HepG2 (cell line): ENCODE results near the gene PSMG1. TPM values are rescaled to one million over a fixed set of nuclear protein-coding genes. Genes with fewer than 3 reads are reported as not detected.

Source experiments
- ATAC-seq: fragments of 200-7000 bp; cut with Tn5 transposase; 3 replicates; pipeline ENCODE4 v1.9.1; 2020; ENCODE audit warnings: mild to moderate bottlenecking, moderate library complexity
- BruUV-seq: library from RNA; stranded (reverse); fragments of 400-500 nt; replicated peaks from 2 replicates; lab custom pipeline; 2021; lab: Mats Ljungman, UMichigan
- CTCF ChIA-PET: fragments of 300-600 bp; formaldehyde crosslinking; extraction: SDS; loops from one replicate; lab custom pipeline; 2021; ENCODE audit warnings: low total read pairs, inconsistent platforms, low intra/inter-chr PET ratio; lab: Yijun Ruan, JAX
- POLR2A ChIA-PET: fragments of 350-600 bp; sonication (Branson Sonifier 250); formaldehyde crosslinking; loops from one replicate; lab custom pipeline; 2020; ENCODE audit warnings: antibody characterized with exemption, inconsistent platforms; lab: Yijun Ruan, JAX
- DNase-seq: peaks from one replicate; pipeline ENCODE4 v3.0.0-alpha.2; 2015; ENCODE audit warnings: low spot score
- FAIRE-seq: peaks from 3 replicates; lab custom pipeline; 2011; peaks lifted over from hg19 to GRCh38; lab: Jason Lieb, UNC
- H2AFZ ChIP-seq: one replicate; pipeline ENCODE4 v1.6.1; 2011; ENCODE audit warnings: low read length, inconsistent platforms
- H3K27ac ChIP-seq: fragments of 300-600 bp; 3 replicates; pipeline ENCODE4 v1.8.0; 2011; ENCODE audit warnings: mixed run types, mild to moderate bottlenecking, mixed read lengths, low read length, inconsistent platforms; ENCODE audit not compliant: insufficient read depth; ENCODE audit errors: extremely low read length
- H3K27me3 ChIP-seq, 2 experiments: fragments of 200-600 bp in 1 of 2; 2 replicates in 1 of 2; 3 replicates in 1 of 2; pipeline versions ENCODE4 v1.6.0 to v1.8.0; 2011; ENCODE audit warnings: low read length in 2 of 2, mild to moderate bottlenecking in 2 of 2, moderate library complexity in 2 of 2, inconsistent platforms in 1 of 2; ENCODE audit not compliant: insufficient read depth in 2 of 2, control insufficient read depth in 1 of 2
- H3K36me3 ChIP-seq, 2 experiments: fragments of 200-600 bp in 1 of 2; replicated peaks in 1 of 2; 2 replicates in 1 of 2; 3 replicates in 1 of 2; pipeline versions ENCODE4 v1.5.1 to v1.8.0; 2011; ENCODE audit warnings: low read length in 2 of 2, inconsistent platforms in 1 of 2; ENCODE audit not compliant: insufficient read depth in 2 of 2, control insufficient read depth in 1 of 2
- H3K4me1 ChIP-seq: 2 replicates; pipeline ENCODE4 v1.5.1; 2012; ENCODE audit warnings: low read length, inconsistent platforms; ENCODE audit not compliant: insufficient read depth
- H3K4me2 ChIP-seq: 2 replicates; pipeline ENCODE4 v1.6.0; 2011; ENCODE audit warnings: low read depth, low read length, inconsistent platforms
- H3K4me3 ChIP-seq, 3 experiments: fragments of 200-600 bp in 1 of 3; sonication (generic), shearing (Covaris generic) in 1 of 3; replicated peaks in 1 of 3; 2 replicates each; pipeline ENCODE4 v1.5.1; 2011 to 2016; ENCODE audit warnings: low read length in 3 of 3, inconsistent platforms in 2 of 3, low read depth in 2 of 3, mild to moderate bottlenecking in 2 of 3, control low read depth in 1 of 3, mixed read lengths in 1 of 3; ENCODE audit not compliant: insufficient read depth in 1 of 3
- H3K79me2 ChIP-seq: one replicate; pipeline ENCODE4 v1.6.1; 2011; ENCODE audit warnings: low read length, inconsistent platforms; ENCODE audit not compliant: insufficient read depth
- H3K9ac ChIP-seq: 2 replicates; pipeline ENCODE4 v1.6.0; 2011; ENCODE audit warnings: mild to moderate bottlenecking, low read depth, low read length, inconsistent platforms; ENCODE audit not compliant: insufficient read depth
- H3K9me3 ChIP-seq: 2 replicates; pipeline ENCODE4 v1.5.1; 2012; ENCODE audit warnings: mild to moderate bottlenecking, low read length
- H4K20me1 ChIP-seq: 2 replicates; pipeline ENCODE4 v1.6.0; 2011; ENCODE audit warnings: inconsistent platforms, mild to moderate bottlenecking, low read length, moderate library complexity; ENCODE audit not compliant: insufficient read depth
- ATF6 ChIP-seq: sonication (generic); formaldehyde crosslinking; conservative IDR thresholded peaks from 2 replicates; pipeline ENCODE4 v1.4.0; 2020; ENCODE audit warnings: missing genetic modification reagents
- FLYWCH1 ChIP-seq: sonication (generic); formaldehyde crosslinking; IDR thresholded peaks from 2 replicates; pipeline ENCODE4 v1.8.1; 2023; ENCODE audit warnings: mild to moderate bottlenecking, missing genetic modification reagents
- GABPB1 ChIP-seq: IDR thresholded peaks from 2 replicates; pipeline ENCODE4 v1.6.1; 2016; ENCODE audit warnings: mild to moderate bottlenecking, missing genetic modification reagents, moderate library complexity, missing compliant biosample characterization
- HMGA1 ChIP-seq: sonication (generic); formaldehyde crosslinking; conservative IDR thresholded peaks from 2 replicates; pipeline ENCODE4 v1.4.0; 2020; ENCODE audit warnings: missing genetic modification reagents
- MYC ChIP-seq: sonication (generic); formaldehyde crosslinking; IDR thresholded peaks from 2 replicates; pipeline ENCODE4 v1.9.0; 2021; ENCODE audit warnings: missing genetic modification reagents, borderline replicate concordance
- NCOR1 ChIP-seq: fragments of 200-600 bp; sonication (generic); IDR thresholded peaks from 2 replicates; pipeline ENCODE4 v1.7.0; 2017; ENCODE audit warnings: antibody characterized with exemption, low read length, borderline replicate concordance
- NFYB ChIP-seq: sonication (generic); formaldehyde crosslinking; IDR thresholded peaks from 2 replicates; pipeline ENCODE4 v1.4.0; 2020; ENCODE audit warnings: missing genetic modification reagents
- U2AF1 ChIP-seq: fragments of 200-400 bp; formaldehyde crosslinking; optimal IDR thresholded peaks from 2 replicates; pipeline ENCODE3; 2017; ENCODE audit warnings: mild to moderate bottlenecking, low read depth, low read length
- ZBTB10 ChIP-seq: sonication (generic); formaldehyde crosslinking; IDR thresholded peaks from 2 replicates; pipeline ENCODE4 v1.4.0; 2020; ENCODE audit warnings: missing genetic modification reagents, borderline replicate concordance
- ZNF282 ChIP-seq: fragments of 450-650 bp; IDR thresholded peaks from 2 replicates; pipeline ENCODE4 v1.6.1; 2018; ENCODE audit not compliant: partially characterized antibody
- ZNF737 ChIP-seq: sonication (generic); formaldehyde crosslinking; IDR thresholded peaks from 2 replicates; pipeline ENCODE4 v1.5.0; 2020; ENCODE audit warnings: missing genetic modification reagents, mild to moderate bottlenecking, borderline replicate concordance
- WGBS: methylation state at CpG from one replicate; pipeline ENCODE4 v1.1.6; 2017; ENCODE audit warnings: low lambda C conversion rate; 5-methylcytosine and 5-hydroxymethylcytosine counted together
- in situ Hi-C: cut with HindIII; loops from 2 replicates; pipeline ENCODE4 v1.10.0; 2017; ENCODE audit warnings: low pct_unique_long_range_greater_than_20kb; ENCODE audit not compliant: extremely low pct_ligation_motif_present
- intact Hi-C: fragments of 100-400 bp; cut with micrococcal nuclease; formaldehyde crosslinking; loops from one replicate; pipeline ENCODE4 v1.10.0; 2022; ENCODE audit not compliant: unreplicated experiment
- polyA plus RNA-seq, 8 experiments: library from polyadenylated mRNA; depleted of rRNA in 3 of 8; stranded (reverse) in 7 of 8; unstranded in 1 of 8; fragments of >200 nt; fragmentation: Illumina TruSeq in 4 of 8; extraction: Trizol in 4 of 8; gene quantifications; 2 replicates each; pipeline versions ENCODE4 v1.2.1 to v1.2.3, GENCODE V29; 2011 to 2016; ENCODE audit warnings: low read depth in 4 of 8, missing spikeins in 1 of 8, mixed read lengths in 1 of 8; ENCODE audit not compliant: insufficient read depth in 1 of 8
- total RNA-seq, 5 experiments: library from RNA; depleted of rRNA; stranded (reverse); fragments of >200 nt; fragmentation: Illumina TruSeq; extraction: Trizol; gene quantifications; 2 replicates each; pipeline ENCODE4 v1.2.3, GENCODE V29; 2016; ENCODE audit warnings: low read depth in 1 of 5
- TF ChIP-seq, protein P1 (sequence below): sonication (generic); formaldehyde crosslinking; IDR thresholded peaks from 2 replicates; pipeline ENCODE4 v1.8.0; 2023; ENCODE audit warnings: mild to moderate bottlenecking, missing genetic modification reagents

PSMG1 gene
- total and polyA plus RNA-seq, 2 of the 13 experiments (the other 11 are each of a cell fraction or from before 2014, with no cell fraction given), result 63.6 to 173 TPM

- no TSS peak for BruUV-seq
- Histone ChIP-seq H3K4me3 (no peak overlapping the region), H4K20me1 (no peaks in the 10 kb centered on the region), H3K4me1 (no peaks in the 10 kb centered on the region), H3K4me2 (no peak overlapping the region), H3K9ac (no peak overlapping the region), H2AFZ (no peak overlapping the region), H3K36me3 (no peaks in the 10 kb centered on the region), H3K9me3 (no peaks in the 10 kb centered on the region)
- no peak for FAIRE-seq
- ChIA-PET CTCF (no interaction called here), POLR2A (no interaction called here)
- intact Hi-C loops, result no loop called here
- in situ Hi-C loops, result no loop called here
- TF ChIP-seq NCOR1, result peak; percentile 29; the same call in 1 of the 2 replicates
- TF ChIP-seq ZBTB10 (CRISPR knock-in tag), result no peak
- TF ChIP-seq, all 625 proteins: peak for 1
- no peak for DNase-seq
- Histone ChIP-seq H3K27ac (no peak overlapping the region), H3K79me2 (no peaks in the 10 kb centered on the region), H3K27me3 (peaks cover 0 to 16% of the 10 kb centered on the region in 2 experiments; a peak in 1 of 5 replicates)
- no peak for ATAC-seq
These were observed 33.4 kb downstream of the PSMG1 start for GRCh38 chr21:39149882-39150281.

DNA sequence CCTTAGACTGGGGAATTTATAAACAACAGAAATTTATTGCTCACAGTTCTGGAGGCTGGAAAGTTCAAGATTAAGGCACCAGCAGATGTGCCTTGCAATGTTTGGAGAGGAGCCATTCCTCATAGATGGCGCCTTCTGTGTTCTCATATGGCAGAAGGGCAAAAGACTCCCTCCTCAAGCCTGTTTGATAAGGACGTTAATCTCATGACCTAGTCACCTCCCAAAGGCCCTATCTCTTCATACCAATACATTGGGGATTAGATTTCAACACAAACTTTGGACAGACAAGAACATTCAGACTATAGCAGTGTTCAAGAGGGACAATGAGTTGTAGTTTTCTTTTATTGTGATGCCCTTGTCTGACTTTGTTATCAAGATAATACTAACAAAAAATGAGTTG is 34.3 kb downstream of the PSMG1 start:
- Histone ChIP-seq H3K4me2 (no peak overlapping the region), H3K4me1 (no peaks in the 10 kb centered on the region), H3K27me3 (peaks cover 0 to 15% of the 10 kb centered on the region in 2 experiments; a peak in 2 of 5 replicates), H3K79me2 (no peaks in the 10 kb centered on the region), H3K4me3 (no peak overlapping the region), H3K36me3 (no peaks in the 10 kb centered on the region), H4K20me1 (no peaks in the 10 kb centered on the region), H3K9me3 (no peaks in the 10 kb centered on the region), H3K9ac (no peak overlapping the region), H3K27ac (no peak overlapping the region), H2AFZ (no peak overlapping the region)
- BruUV-seq, result no TSS peak
- 29% methylated on average over 2 of the region's 2 CpGs for WGBS
- POLR2A ChIA-PET, result no interaction called here
- CTCF ChIA-PET, result no interaction called here
- FAIRE-seq (no peak), ATAC-seq (no peak), DNase-seq (no peak)
- intact Hi-C loops, result no loop called here
- in situ Hi-C loops, result no loop called here
- TF ChIP-seq ATF6 (CRISPR knock-in tag) (no peak), ZNF737 (CRISPR knock-in tag) (no peak), HMGA1 (no peak), U2AF1 (no peak), GABPB1 (no peak), ZNF282 (no peak), MYC (CRISPR knock-in tag) (no peak), FLYWCH1 (CRISPR knock-in tag) (no peak), NFYB (CRISPR knock-in tag) (no peak)
- TF ChIP-seq, protein P1, sequence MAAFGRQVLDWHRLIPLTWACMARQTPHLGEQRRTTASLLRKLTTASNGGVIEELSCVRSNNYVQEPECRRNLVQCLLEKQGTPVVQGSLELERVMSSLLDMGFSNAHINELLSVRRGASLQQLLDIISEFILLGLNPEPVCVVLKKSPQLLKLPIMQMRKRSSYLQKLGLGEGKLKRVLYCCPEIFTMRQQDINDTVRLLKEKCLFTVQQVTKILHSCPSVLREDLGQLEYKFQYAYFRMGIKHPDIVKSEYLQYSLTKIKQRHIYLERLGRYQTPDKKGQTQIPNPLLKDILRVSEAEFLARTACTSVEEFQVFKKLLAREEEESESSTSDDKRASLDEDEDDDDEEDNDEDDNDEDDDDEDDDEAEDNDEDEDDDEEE (CRISPR knock-in tag), result no peak
